ENCODE measurements around the gene ZFAND3. TPM values are rescaled to one million over a fixed set of nuclear protein-coding genes. Genes with fewer than 3 reads are reported as not detected.

Gene ZFAND3
- polyA plus RNA-seq, 1 donor from 2014 or later: 19.7 TPM

- no peak overlapping the region for H3K9ac ChIP-seq (ENCODE audit: low read length)
- no peak overlapping the region for H3K27ac ChIP-seq (ENCODE audit: low read length)
- H3K4me2 ChIP-seq (ENCODE audit: low read length): no peak overlapping the region
- no peaks in the 10 kb centered on the region for H3K9me2 ChIP-seq (ENCODE audit: insufficient read depth, low read length)
- H3K79me2 ChIP-seq (replicated peaks; ENCODE audit: insufficient read depth, low read length): peaks cover 27% of the 10 kb centered on the region
- TF ChIP-seq TAF1 (IDR thresholded peaks at IDR 0.05; ENCODE audit: low read depth): no peak
- TF ChIP-seq EP300 (conservative IDR thresholded peaks at IDR 0.05; ENCODE audit: poor library complexity, severe bottlenecking): no peak
- no peak for TF ChIP-seq SMC3 (conservative IDR thresholded peaks at IDR 0.05; ENCODE audit: poor library complexity)
- TF ChIP-seq REST (IDR thresholded peaks at IDR 0.05; ENCODE audit: borderline replicate concordance): no peak
- no peak for TF ChIP-seq EZH2 (IDR thresholded peaks at IDR 0.05; ENCODE audit: borderline replicate concordance, insufficient read depth, low read length, poor library complexity, severe bottlenecking)
- no peak for TF ChIP-seq CTCF (IDR thresholded peaks at IDR 0.05; ENCODE audit: poor library complexity, severe bottlenecking)
- TF ChIP-seq MXI1 (conservative IDR thresholded peaks at IDR 0.05; ENCODE audit: poor library complexity, severe bottlenecking): no peak
- no peak for TF ChIP-seq POLR2AphosphoS5 (IDR thresholded peaks at IDR 0.05)
- TF ChIP-seq RAD21 (conservative IDR thresholded peaks at IDR 0.05): no peak
- no peak overlapping the region for H2AFZ ChIP-seq (ENCODE audit: low read depth, low read length)
- H3K36me3 ChIP-seq (ENCODE audit: insufficient read depth, low read length): no peaks in the 10 kb centered on the region
- H3K9me3 ChIP-seq (ENCODE audit: low read length): no peaks in the 10 kb centered on the region
- H4K20me1 ChIP-seq (ENCODE audit: insufficient read depth): no peaks in the 10 kb centered on the region
- H3K27me3 ChIP-seq (ENCODE audit: insufficient read depth, low read depth, low read length): no peaks in the 10 kb centered on the region
- no peaks in the 10 kb centered on the region for H3F3A ChIP-seq (ENCODE audit: insufficient read depth, low read length, poor library complexity, severe bottlenecking)
- H3K4me3 ChIP-seq (ENCODE audit: low read length): no peak overlapping the region
Observed at GRCh38 chr6:38001386-38001785, 181.9 kb downstream of the ZFAND3 start.

GRCh38 chr6:38004908-38005307 is 185.4 kb downstream of the ZFAND3 start:
- H3K9me2 ChIP-seq (ENCODE audit: insufficient read depth, low read length): no peaks in the 10 kb centered on the region
- H3K9ac ChIP-seq (ENCODE audit: low read length): no peak overlapping the region
- no peaks in the 10 kb centered on the region for H3K36me3 ChIP-seq (ENCODE audit: insufficient read depth, low read length)
- H3K4me2 ChIP-seq (ENCODE audit: low read length): no peak overlapping the region
- no peak overlapping the region for H2AFZ ChIP-seq (ENCODE audit: low read depth, low read length)
- peaks cover 4% of the 10 kb centered on the region for H3K79me2 ChIP-seq (replicated peaks; ENCODE audit: insufficient read depth, low read length)
- H3F3A ChIP-seq (ENCODE audit: insufficient read depth, low read length, poor library complexity, severe bottlenecking): no peaks in the 10 kb centered on the region
- no peaks in the 10 kb centered on the region for H3K27me3 ChIP-seq (ENCODE audit: insufficient read depth, low read depth, low read length)
- H3K4me3 ChIP-seq (ENCODE audit: low read length): no peak overlapping the region
- H3K27ac ChIP-seq (ENCODE audit: low read length): no peak overlapping the region
- TF ChIP-seq TAF1 (IDR thresholded peaks at IDR 0.05; ENCODE audit: low read depth) (no peak), EZH2 (IDR thresholded peaks at IDR 0.05; ENCODE audit: borderline replicate concordance, insufficient read depth, low read length, poor library complexity, severe bottlenecking) (no peak), CTCF (IDR thresholded peaks at IDR 0.05; ENCODE audit: poor library complexity, severe bottlenecking) (no peak)
- no peaks in the 10 kb centered on the region for H4K20me1 ChIP-seq (ENCODE audit: insufficient read depth)
- no peaks in the 10 kb centered on the region for H3K9me3 ChIP-seq (ENCODE audit: low read length)

Data from neural cell (in vitro differentiated cells).